A549 (cell line): ENCODE measurements around the gene BAG1. TPM values are rescaled to one million over a fixed set of nuclear protein-coding genes. Genes with fewer than 3 reads are reported as not detected.

Experiments used
- ATAC-seq, 2 experiments: fragments of 200-7000 bp in 1 of 2; fragments of >200 bp in 1 of 2; cut with Nextera tagmentation in 1 of 2; cut with Tn5 transposase in 1 of 2; 3 replicates each; pipeline versions ENCODE4 v1.8.0 to v1.9.1; 2018 to 2020; ENCODE audit warnings: mild to moderate bottlenecking in 1 of 2, moderate library complexity in 1 of 2
- CTCF ChIA-PET: fragments of 300-600 bp; sonication (Branson Sonifier 250); formaldehyde crosslinking; extraction: SDS; loops from one replicate; lab custom pipeline; 2021; ENCODE audit warnings: antibody characterized with exemption, inconsistent platforms; lab: Yijun Ruan, JAX
- POLR2A ChIA-PET: fragments of 350-600 bp; formaldehyde crosslinking; extraction: SDS; loops from one replicate; lab custom pipeline; 2021; ENCODE audit warnings: antibody characterized with exemption, inconsistent platforms; lab: Yijun Ruan, JAX
- DNase-seq, 2 experiments: peaks; one replicate each; pipeline versions ENCODE4 v3.0.0 to v3.0.0-alpha.2; 2011 to 2016; ENCODE audit warnings: low read depth in 1 of 2, low spot score in 1 of 2
- FAIRE-seq: peaks from 2 replicates; lab custom pipeline; 2011; peaks lifted over from hg19 to GRCh38; lab: Jason Lieb, UNC
- H3K27ac ChIP-seq, 2 experiments: fragments of >200 bp; sonication (Bioruptor Twin); formaldehyde crosslinking; 3 replicates each; pipeline ENCODE4 v1.5.1; 2016 to 2017
- H3K4me1 ChIP-seq: fragments of >200 bp; sonication (Bioruptor Twin); formaldehyde crosslinking; 3 replicates; pipeline ENCODE4 v1.6.1; 2016
- H3K4me2 ChIP-seq: fragments of >200 bp; sonication (Bioruptor Twin); formaldehyde crosslinking; 3 replicates; pipeline ENCODE4 v1.6.1; 2016
- H3K4me3 ChIP-seq: fragments of >200 bp; sonication (Bioruptor Twin); formaldehyde crosslinking; 3 replicates; pipeline ENCODE4 v1.5.1; 2016
- H3K9me3 ChIP-seq: fragments of >200 bp; sonication (Bioruptor Twin); formaldehyde crosslinking; 3 replicates; pipeline ENCODE4 v1.6.1; 2016
- CBX8 ChIP-seq: fragments of 200-600 bp; sonication (generic); IDR thresholded peaks from 2 replicates; pipeline ENCODE4 v1.6.1; 2016
- CEBPB ChIP-seq, 2 experiments: fragments of >200 bp in 1 of 2; sonication (Bioruptor Twin) in 1 of 2; formaldehyde crosslinking in 1 of 2; IDR thresholded peaks; 2 replicates each; pipeline ENCODE4 v1.6.1; 2012 to 2016
- CHD2 ChIP-seq: fragments of 150-350 bp; IDR thresholded peaks from 2 replicates; pipeline ENCODE4 v1.6.1; 2014; ENCODE audit warnings: low read length; ENCODE audit not compliant: partially characterized antibody
- EHF ChIP-seq: fragments of 250-450 bp; sonication (Bioruptor Pico); IDR thresholded peaks from 2 replicates; pipeline ENCODE4 v1.5.0; 2020; ENCODE audit warnings: mild to moderate bottlenecking
- EHMT2 ChIP-seq: fragments of 200-600 bp; sonication (generic); IDR thresholded peaks from 2 replicates; pipeline ENCODE4 v1.6.1; 2016; ENCODE audit warnings: antibody characterized with exemption, low read depth, mild to moderate bottlenecking, moderate library complexity
- FOSL2 ChIP-seq, 2 experiments: fragments of 450-650 bp in 1 of 2; fragments of >200 bp in 1 of 2; sonication (Bioruptor Twin) in 1 of 2; formaldehyde crosslinking; IDR thresholded peaks; 2 replicates each; pipeline versions ENCODE4 v1.5.0 to v1.6.1; 2016 to 2020; ENCODE audit warnings: mild to moderate bottlenecking in 1 of 2, moderate library complexity in 1 of 2
- FOXS1 ChIP-seq: fragments of 250-450 bp; sonication (Bioruptor Pico); IDR thresholded peaks from 2 replicates; pipeline ENCODE4 v1.5.0; 2020; ENCODE audit warnings: mild to moderate bottlenecking, moderate library complexity
- HMGXB4 ChIP-seq: fragments of 250-450 bp; sonication (Bioruptor Pico); IDR thresholded peaks from 2 replicates; pipeline ENCODE4 v1.5.0; 2021; ENCODE audit warnings: mild to moderate bottlenecking, moderate library complexity, borderline replicate concordance
- HOXA7 ChIP-seq: fragments of 250-450 bp; sonication (Bioruptor Pico); IDR thresholded peaks from 2 replicates; pipeline ENCODE4 v1.5.0; 2020; ENCODE audit warnings: mild to moderate bottlenecking, moderate library complexity
- JUNB ChIP-seq: fragments of >200 bp; sonication (Bioruptor Twin); formaldehyde crosslinking; IDR thresholded peaks from 2 replicates; pipeline ENCODE4 v1.6.1; 2016
- KDM5A ChIP-seq: fragments of 200-600 bp; sonication (generic); IDR thresholded peaks from 2 replicates; pipeline ENCODE4 v1.6.1; 2016; ENCODE audit warnings: antibody characterized with exemption, mild to moderate bottlenecking
- MAX ChIP-seq: IDR thresholded peaks from 2 replicates; pipeline ENCODE4 v1.6.1; 2012
- MYC ChIP-seq: IDR thresholded peaks from 2 replicates; pipeline ENCODE4 v1.6.1; 2012; ENCODE audit warnings: mild to moderate bottlenecking, inconsistent platforms, low read length, improper control_type of control experiment, borderline replicate concordance
- NFE2L2 ChIP-seq: fragments of 150-350 bp; conservative IDR thresholded peaks from 2 replicates; pipeline ENCODE4 v1.6.1; 2014; ENCODE audit warnings: low read length
- POLR2AphosphoS2 ChIP-seq: conservative IDR thresholded peaks from 2 replicates; pipeline ENCODE4 v1.6.1; 2012; ENCODE audit warnings: low read length, improper control_type of control experiment, inconsistent platforms
- RNF2 ChIP-seq: fragments of 200-600 bp; sonication (generic); IDR thresholded peaks from 2 replicates; pipeline ENCODE4 v1.6.1; 2016; ENCODE audit warnings: low read depth, mild to moderate bottlenecking, antibody characterized with exemption, moderate library complexity, borderline replicate concordance
- TFCP2L1 ChIP-seq: fragments of 250-450 bp; sonication (Bioruptor Pico); IDR thresholded peaks from 2 replicates; pipeline ENCODE4 v1.5.0; 2021; ENCODE audit warnings: mild to moderate bottlenecking
- TP53 ChIP-seq: fragments of 250-450 bp; sonication (Bioruptor Pico); IDR thresholded peaks from 2 replicates; pipeline ENCODE4 v1.5.0; 2021; ENCODE audit warnings: mild to moderate bottlenecking, moderate library complexity
- ZC3H11A ChIP-seq: fragments of 450-650 bp; IDR thresholded peaks from 2 replicates; pipeline ENCODE4 v1.6.1; 2014; ENCODE audit warnings: antibody characterized with exemption, mild to moderate bottlenecking
- ZFP36 ChIP-seq: fragments of 450-650 bp; IDR thresholded peaks from 2 replicates; pipeline ENCODE4 v1.6.1; 2014; ENCODE audit warnings: borderline replicate concordance; ENCODE audit not compliant: partially characterized antibody
- WGBS: methylation state at CpG from one replicate; pipeline ENCODE4 v1.1.6; 2017; ENCODE audit errors: missing lambda C conversion rate; 5-methylcytosine and 5-hydroxymethylcytosine counted together
- polyA plus RNA-seq, 4 experiments: library from polyadenylated mRNA; depleted of rRNA in 3 of 4; stranded (reverse); fragments of >200 nt; fragmentation: RNase III in 1 of 4; extraction: RNeasy Plus Mini Kit Qiagen cat#74134 plus additional on column Dnase treatment in 1 of 4; gene quantifications; 2 replicates in 3 of 4; 3 replicates in 1 of 4; pipeline ENCODE4 v1.2.3, GENCODE V29; 2011 to 2017
- TF ChIP-seq, protein P1 (sequence below): fragments of 250-450 bp; sonication (Bioruptor Pico); IDR thresholded peaks from 2 replicates; pipeline ENCODE4 v1.5.0; 2020; ENCODE audit warnings: low read depth, mild to moderate bottlenecking, moderate library complexity

BAG1 gene
- polyA plus RNA-seq, 2 of the 4 experiments (the other 2 are of a cell fraction), result 73.0 to 86.9 TPM

DNA sequence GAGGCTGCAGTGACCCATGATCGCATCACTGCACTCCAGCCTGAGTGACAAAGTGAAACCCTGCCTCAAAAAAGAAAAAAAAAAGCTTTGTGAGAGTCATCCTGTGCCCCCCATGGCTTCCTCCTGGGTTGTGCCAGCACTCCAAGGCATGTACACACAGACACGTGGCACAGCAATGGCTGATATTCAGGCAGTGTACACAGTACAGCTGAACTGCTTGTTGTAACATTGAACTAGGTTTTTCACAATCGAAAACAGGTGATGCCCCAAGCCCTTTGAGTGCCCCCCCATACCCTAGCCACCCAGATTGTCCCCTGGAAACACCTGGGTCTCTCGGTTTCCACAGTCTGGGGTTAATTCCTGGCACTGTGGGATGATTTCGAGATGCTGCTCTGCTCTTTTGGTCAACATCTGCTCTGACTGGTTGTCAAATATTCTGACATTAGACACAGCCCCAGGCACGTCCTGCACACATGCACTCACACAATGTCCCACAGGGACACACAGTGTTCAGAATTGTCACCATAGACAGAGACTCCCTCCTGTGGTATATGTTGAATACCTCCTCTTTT lies 15.3 kb downstream of the BAG1 start (continued):
- no peak for TF ChIP-seq HOXA7 (CRISPR knock-in tag)

DNA sequence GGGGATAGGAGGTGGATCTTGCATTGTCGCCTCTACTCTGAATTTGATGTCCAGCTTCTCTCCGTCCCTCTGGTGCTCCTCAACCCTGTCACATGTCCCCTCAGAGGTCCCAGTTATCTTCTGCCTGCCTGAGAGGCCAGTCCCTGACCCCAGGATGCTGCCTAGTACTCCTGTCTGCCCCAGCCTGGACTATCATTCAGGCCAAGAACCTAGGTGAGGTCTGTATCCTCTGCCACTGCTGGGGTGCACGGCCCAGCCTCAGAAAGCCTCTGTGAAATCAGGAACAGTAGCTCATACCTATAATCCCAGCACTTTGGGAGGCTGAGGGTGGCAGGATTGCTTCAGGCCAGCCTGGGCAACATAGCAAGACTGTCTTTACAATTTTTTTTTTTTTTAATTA lies 15.9 kb downstream of the BAG1 start:
- WGBS, result 95% methylated on average over 3 of the region's 3 CpGs
- Histone ChIP-seq H3K4me1 (peaks cover 20% of the 10 kb centered on the region; the same call in 2 of the 3 replicates), H3K4me2 (no peak overlapping the region), H3K9me3 (no peaks in the 10 kb centered on the region), H3K4me3 (no peak overlapping the region), H3K27ac (peak overlapping the region in 1 of 2 experiments; percentile 17; a peak in 1 of 6 replicates)
- peak in 1 of 2 experiments; percentile 9; a peak in 3 of 6 replicates for ATAC-seq
- CTCF ChIA-PET, result interaction anchor here (0.6 to 3.1 kb wide), 10 partner anchors 10 to 269 kb away, joined by 3 to 16 read pairs (median 4); partner anchors contain the start of genes BAG1 and CHMP5
- FAIRE-seq, result no peak
- POLR2A ChIA-PET, result interaction anchor here (0.7 to 0.8 kb wide), 2 partner anchors 42 to 864 kb away, joined by 3 read pairs; partner anchors contain the start of gene NFX1
- DNase-seq, result no peak
- no peak for TF ChIP-seq EHMT2
- no peak for TF ChIP-seq JUNB
- no peak for TF ChIP-seq CEBPB (IDR thresholded peaks at IDR 0.05)
- TF ChIP-seq KDM5A, result no peak
- TF ChIP-seq CHD2, result no peak
- TF ChIP-seq MAX, result no peak
- no peak for TF ChIP-seq FOXS1 (CRISPR knock-in tag)
- TF ChIP-seq RNF2, result no peak
- TF ChIP-seq CBX8, result no peak
- no peak for TF ChIP-seq ZFP36
- no peak for TF ChIP-seq FOSL2 (IDR thresholded peaks at IDR 0.05)
- TF ChIP-seq FOSL2 (CRISPR knock-in tag; IDR thresholded peaks at IDR 0.05), result no peak
- no peak for TF ChIP-seq EHF (CRISPR knock-in tag)
- TF ChIP-seq, protein P1, sequence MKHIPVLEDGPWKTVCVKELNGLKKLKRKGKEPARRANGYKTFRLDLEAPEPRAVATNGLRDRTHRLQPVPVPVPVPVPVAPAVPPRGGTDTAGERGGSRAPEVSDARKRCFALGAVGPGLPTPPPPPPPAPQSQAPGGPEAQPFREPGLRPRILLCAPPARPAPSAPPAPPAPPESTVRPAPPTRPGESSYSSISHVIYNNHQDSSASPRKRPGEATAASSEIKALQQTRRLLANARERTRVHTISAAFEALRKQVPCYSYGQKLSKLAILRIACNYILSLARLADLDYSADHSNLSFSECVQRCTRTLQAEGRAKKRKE (CRISPR knock-in tag), result no peak
- TF ChIP-seq HMGXB4 (CRISPR knock-in tag), result no peak
- TF ChIP-seq TFCP2L1 (CRISPR knock-in tag), result no peak
- TF ChIP-seq POLR2AphosphoS2, result no peak
- no peak for TF ChIP-seq MYC
- no peak for TF ChIP-seq TP53

DNA sequence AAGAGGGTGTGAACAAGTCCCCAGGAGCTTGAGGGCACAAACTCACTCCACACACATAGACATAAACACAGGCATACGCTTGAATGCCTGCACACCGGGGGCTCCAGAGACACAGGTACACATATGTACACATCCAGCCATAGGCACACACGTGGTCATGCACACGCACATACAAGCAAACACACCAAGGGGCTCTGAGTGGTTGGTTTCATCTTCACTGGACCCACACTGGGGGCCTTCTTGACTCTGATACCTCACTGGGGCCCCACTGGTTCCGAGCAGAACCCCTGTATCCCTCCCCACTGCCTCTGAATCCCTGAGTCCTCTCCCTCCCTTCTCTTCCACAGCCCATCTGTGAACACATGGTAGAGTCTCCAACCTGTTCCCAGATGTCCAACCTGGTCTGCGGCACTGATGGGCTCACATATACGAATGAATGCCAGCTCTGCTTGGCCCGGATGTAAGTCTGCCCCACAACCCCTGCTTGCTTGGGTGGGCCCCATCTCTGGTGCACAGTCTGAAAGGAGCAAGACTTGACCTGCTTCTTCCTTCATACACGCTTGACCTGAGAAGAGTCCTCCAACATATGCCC lies 18.1 kb downstream of the BAG1 start:
- no peak overlapping the region for H3K4me2 ChIP-seq
- FAIRE-seq, result no peak
- DNase-seq, result no peak
- no peaks in the 10 kb centered on the region for H3K9me3 ChIP-seq
- no peak; a peak in 1 of 6 replicates for ATAC-seq
- no peak overlapping the region for H3K27ac ChIP-seq
- ChIA-PET POLR2A (interaction anchor here (0.6 to 1.5 kb wide), 2 partner anchors 12 to 13 kb away, joined by 3 to 5 read pairs; no protein-coding TSS in a partner anchor), CTCF (interaction anchor here (1.0 to 1.8 kb wide), 4 partner anchors 11 to 20 kb away, joined by 3 to 9 read pairs (median 4); no protein-coding TSS in a partner anchor)
- WGBS, result 93% methylated on average over 9 of the region's 9 CpGs
- TF ChIP-seq ZC3H11A (no peak), HMGXB4 (CRISPR knock-in tag) (no peak), NFE2L2 (no peak)
- no peak overlapping the region for H3K4me3 ChIP-seq
- peaks cover 20% of the 10 kb centered on the region; the same call in 2 of the 3 replicates for H3K4me1 ChIP-seq
